NCI-H2196 treated with DMSO at 0.1 percent for 48 hours (cell line): ENCODE results near the gene TLL2.

ENCODE experiments used
- DNase-seq: peaks from one replicate; lab custom pipeline; 2025; ENCODE audit not compliant: unreplicated experiment; lab: John Stamatoyannopoulos, UW

Gene TLL2

GRCh38 chr10:96468845-96469244 is 44.9 kb downstream of the TLL2 start:
- DNase-seq: no peak

GRCh38 chr10:96465599-96465998 is 48.1 kb downstream of the TLL2 start:
- DNase-seq: no peak

GRCh38 chr10:96463562-96463961 is 50.2 kb downstream of the TLL2 start:
- no peak for DNase-seq

- DNase-seq: no peak
Measured at GRCh38 chr10:96462606-96463151, 51.0 kb downstream of the TLL2 start.

GRCh38 chr10:96460316-96460715 is 53.4 kb downstream of the TLL2 start:
- no peak for DNase-seq

GRCh38 chr10:96457341-96457740 is 56.4 kb downstream of the TLL2 start:
- no peak for DNase-seq

- no peak for DNase-seq
Measured at GRCh38 chr10:96456296-96456840, 57.4 kb downstream of the TLL2 start.

GRCh38 chr10:96453856-96454583 is 59.7 kb downstream of the TLL2 start:
- no peak for DNase-seq

GRCh38 chr10:96452494-96453153 is 61.1 kb downstream of the TLL2 start:
- DNase-seq: no peak

GRCh38 chr10:96450529-96451207 is 63.1 kb downstream of the TLL2 start:
- no peak for DNase-seq

GRCh38 chr10:96448558-96448957 is 65.2 kb downstream of the TLL2 start:
- DNase-seq: no peak

GRCh38 chr10:96448021-96448457 is 65.7 kb downstream of the TLL2 start:
- DNase-seq: no peak

- no peak for DNase-seq
Measured at GRCh38 chr10:96446966-96447596, 66.6 kb downstream of the TLL2 start.

- no peak for DNase-seq
Measured at GRCh38 chr10:96441987-96442643, 71.6 kb downstream of the TLL2 start.

- DNase-seq: no peak
Measured at GRCh38 chr10:96441322-96441885, 72.3 kb downstream of the TLL2 start.

GRCh38 chr10:96440361-96441292 is 73.1 kb downstream of the TLL2 start:
- DNase-seq: no peak

- no peak for DNase-seq
Measured at GRCh38 chr10:96439725-96440124, 74.0 kb downstream of the TLL2 start.

GRCh38 chr10:96436035-96436434 is 77.7 kb downstream of the TLL2 start:
- no peak for DNase-seq
